H9 (cell line): Measurements from ENCODE around the gene PLXNC1. TPM values are rescaled to one million over a fixed set of nuclear protein-coding genes. Genes with fewer than 3 reads are reported as not detected.

Experiments used
- DNase-seq: peaks from one replicate; pipeline ENCODE4 v3.0.0-alpha.2; 2017
- H2AFZ ChIP-seq: one replicate; pipeline ENCODE4 v1.6.1; 2013; ENCODE audit warnings: mild to moderate bottlenecking, low read length, control low read depth, moderate library complexity
- H2AK5ac ChIP-seq: 2 replicates; pipeline ENCODE4 v1.6.1; 2013; ENCODE audit warnings: low read length, control low read depth, mixed read lengths; ENCODE audit not compliant: insufficient read length
- H2BK120ac ChIP-seq: one replicate; pipeline ENCODE4 v1.6.1; 2013; ENCODE audit warnings: low read depth, mild to moderate bottlenecking, low read length, control low read depth, inconsistent platforms; ENCODE audit not compliant: poor library complexity, severe bottlenecking
- H2BK12ac ChIP-seq: 2 replicates; pipeline ENCODE4 v1.6.1; 2013; ENCODE audit warnings: low read length, control low read depth, mixed read lengths, low read depth; ENCODE audit not compliant: insufficient read length
- H2BK15ac ChIP-seq: 2 replicates; pipeline ENCODE4 v1.6.1; 2013; ENCODE audit warnings: low read depth, low read length, control low read depth
- H2BK20ac ChIP-seq: one replicate; pipeline ENCODE4 v1.6.1; 2013; ENCODE audit warnings: low read depth, mild to moderate bottlenecking, low read length, control low read depth, inconsistent platforms; ENCODE audit not compliant: poor library complexity, severe bottlenecking
- H2BK5ac ChIP-seq: 2 replicates; pipeline ENCODE4 v1.6.1; 2013; ENCODE audit warnings: low read length, control low read depth, mixed read lengths; ENCODE audit not compliant: insufficient read length
- H3K14ac ChIP-seq: 2 replicates; pipeline ENCODE4 v1.6.1; 2013; ENCODE audit warnings: low read length, control low read depth; ENCODE audit not compliant: insufficient read depth
- H3K18ac ChIP-seq: 2 replicates; pipeline ENCODE4 v1.6.1; 2013; ENCODE audit warnings: low read depth, mild to moderate bottlenecking, mixed read lengths, low read length, control low read depth; ENCODE audit not compliant: insufficient read length
- H3K23ac ChIP-seq: 2 replicates; pipeline ENCODE4 v1.6.1; 2013; ENCODE audit warnings: low read length, control low read depth, mixed read lengths, low read depth; ENCODE audit not compliant: insufficient read length
- H3K23me2 ChIP-seq: 2 replicates; pipeline ENCODE4 v1.6.1; 2013; ENCODE audit warnings: low read depth, mild to moderate bottlenecking, mixed read lengths, low read length, control low read depth; ENCODE audit not compliant: insufficient read length, poor library complexity, severe bottlenecking
- H3K27ac ChIP-seq: 2 replicates; pipeline ENCODE4 v1.5.1; 2013; ENCODE audit warnings: low read length, control low read depth, mixed read lengths, low read depth; ENCODE audit not compliant: insufficient read length
- H3K27me3 ChIP-seq: 2 replicates; pipeline ENCODE4 v1.6.1; 2013; ENCODE audit warnings: low read length, control low read depth, inconsistent platforms; ENCODE audit not compliant: insufficient read depth
- H3K4ac ChIP-seq: 2 replicates; pipeline ENCODE4 v1.6.1; 2013; ENCODE audit warnings: low read depth, mild to moderate bottlenecking, control low read depth, inconsistent platforms, low read length, moderate library complexity
- H3K4me1 ChIP-seq: 2 replicates; pipeline ENCODE4 v1.6.1; 2013; ENCODE audit warnings: low read length, control low read depth, inconsistent platforms; ENCODE audit not compliant: insufficient read depth
- H3K4me2 ChIP-seq: 2 replicates; pipeline ENCODE4 v1.6.1; 2013; ENCODE audit warnings: low read length, control low read depth, mixed read lengths; ENCODE audit not compliant: insufficient read length, insufficient read depth
- H3K56ac ChIP-seq: 2 replicates; pipeline ENCODE4 v1.6.1; 2013; ENCODE audit warnings: low read depth, mild to moderate bottlenecking, mixed read lengths, low read length, control low read depth; ENCODE audit not compliant: insufficient read length
- H3K79me1 ChIP-seq: 2 replicates; pipeline ENCODE4 v1.6.1; 2013; ENCODE audit warnings: low read depth, mild to moderate bottlenecking, moderate library complexity, low read length, control low read depth, inconsistent platforms; ENCODE audit not compliant: insufficient read depth, poor library complexity, severe bottlenecking
- H3K79me2 ChIP-seq: 2 replicates; pipeline ENCODE4 v1.6.1; 2013; ENCODE audit warnings: low read length, control low read depth, inconsistent platforms; ENCODE audit not compliant: insufficient read depth
- H3K9ac ChIP-seq: 2 replicates; pipeline ENCODE4 v1.6.1; 2013; ENCODE audit warnings: low read length, control low read depth, mixed read lengths; ENCODE audit not compliant: insufficient read length; ENCODE audit errors: extremely low read depth
- H3K9me3 ChIP-seq: one replicate; pipeline ENCODE4 v1.6.1; 2013; ENCODE audit warnings: low read depth, low read length, inconsistent platforms; ENCODE audit not compliant: control insufficient read depth
- H3T11ph ChIP-seq: one replicate; pipeline ENCODE4 v1.6.1; 2013; ENCODE audit warnings: mild to moderate bottlenecking, low read length, control low read depth, inconsistent platforms
- H4K20me1 ChIP-seq: one replicate; pipeline ENCODE4 v1.6.1; 2013; ENCODE audit not compliant: control insufficient read depth, insufficient read length, insufficient read depth
- H4K5ac ChIP-seq: 2 replicates; pipeline ENCODE4 v1.6.1; 2013; ENCODE audit warnings: low read depth, mild to moderate bottlenecking, mixed read lengths, low read length, control low read depth; ENCODE audit not compliant: insufficient read length
- H4K8ac ChIP-seq: replicated peaks from 2 replicates; pipeline ENCODE4 v1.6.1; 2013; ENCODE audit warnings: low read length, control low read depth, mixed read lengths, low read depth; ENCODE audit not compliant: insufficient read length
- H4K91ac ChIP-seq: 2 replicates; pipeline ENCODE4 v1.6.1; 2013; ENCODE audit warnings: low read depth, mild to moderate bottlenecking, moderate library complexity, mixed read lengths, low read length, control low read depth; ENCODE audit not compliant: insufficient read length
- H3K27ac Mint-ChIP-seq, 3 experiments: 2 replicates in 2 of 3; 3 replicates in 1 of 3; pipeline ENCODE4 v1.8.0; 2020 to 2021; ENCODE audit warnings: mixed read lengths in 3 of 3, mild to moderate bottlenecking in 1 of 3, moderate library complexity in 1 of 3
- H3K27me3 Mint-ChIP-seq: 2 replicates; pipeline ENCODE4 v1.8.0; 2021; ENCODE audit warnings: low read depth, mild to moderate bottlenecking, moderate library complexity, mixed read lengths
- H3K36me3 Mint-ChIP-seq, 3 experiments: 2 replicates in 2 of 3; 3 replicates in 1 of 3; pipeline ENCODE4 v1.8.0; 2020 to 2021; ENCODE audit warnings: low read depth in 3 of 3, mixed read lengths in 3 of 3; ENCODE audit not compliant: insufficient read depth in 1 of 3
- H3K4me1 Mint-ChIP-seq, 2 experiments: 2 replicates each; pipeline ENCODE4 v1.8.0; 2020; ENCODE audit warnings: mixed read lengths in 2 of 2
- H3K4me3 Mint-ChIP-seq, 2 experiments: 2 replicates in 1 of 2; 3 replicates in 1 of 2; pipeline ENCODE4 v1.8.0; 2020 to 2021; ENCODE audit warnings: mild to moderate bottlenecking in 2 of 2, mixed read lengths in 2 of 2, moderate library complexity in 1 of 2
- H3K9me3 Mint-ChIP-seq, 2 experiments: 2 replicates in 1 of 2; 3 replicates in 1 of 2; pipeline ENCODE4 v1.8.0; 2020; ENCODE audit warnings: mild to moderate bottlenecking in 2 of 2, mixed read lengths in 2 of 2, moderate library complexity in 1 of 2
- CTCF ChIP-seq: fragments of 200-600 bp; sonication (generic); conservative IDR thresholded peaks from 3 replicates; pipeline ENCODE4 v1.8.0; 2021; ENCODE audit warnings: antibody characterized with exemption, mild to moderate bottlenecking
- WGBS: extraction: QIAGEN DNeasy Blood & Tissue Kit; methylation state at CpG from one replicate; pipeline ENCODE4 v1.1.7; 2013; ENCODE audit warnings: missing lambda C conversion rate, low lambda C conversion rate, mixed read lengths; ENCODE audit not compliant: insufficient read length; ENCODE audit errors: extremely low coverage; 5-methylcytosine and 5-hydroxymethylcytosine counted together
- total RNA-seq: library from RNA; stranded (reverse); gene quantifications from 2 replicates; pipeline ENCODE4 v1.2.1, GENCODE V29; 2021

Gene PLXNC1
- total RNA-seq, 1 experiment from 2014 or later, result 1.2 TPM

GRCh38 chr12:94171595-94171930 is 23.2 kb downstream of the PLXNC1 start:
- no peak overlapping the region for H3K9ac ChIP-seq
- no CpG with 5 or more reads among the region's 5 CpGs for WGBS

More at GRCh38 chr12:94171595-94171930, 23.2 kb downstream of the PLXNC1 start:
- Histone ChIP-seq H4K5ac (no peak overlapping the region), H3K9me3 (no peaks in the 10 kb centered on the region), H4K20me1 (no peaks in the 10 kb centered on the region), H3K23me2 (no peaks in the 10 kb centered on the region), H3K4me2 (no peak overlapping the region), H3K14ac (no peak overlapping the region), H4K91ac (peak overlapping the region; percentile 20), H3K4me1 (no peaks in the 10 kb centered on the region), H2AK5ac (no peak overlapping the region), H3K23ac (no peak overlapping the region), H4K8ac (no peak overlapping the region), H3K79me2 (no peaks in the 10 kb centered on the region), H3K18ac (no peak overlapping the region), H2BK5ac (no peak overlapping the region), H3K4ac (no peak overlapping the region), H3K27me3 (peaks cover 75% of the 10 kb centered on the region), H2BK12ac (no peak overlapping the region), H2BK20ac (no peak overlapping the region), H3K27ac (no peak overlapping the region), H2BK15ac (no peak overlapping the region), H3K56ac (no peak overlapping the region), H2BK120ac (no peak overlapping the region), H3T11ph (no peak overlapping the region), H2AFZ (no peak overlapping the region), H3K79me1 (no peaks in the 10 kb centered on the region)
- no peak for TF ChIP-seq CTCF
- Mint-ChIP-seq H3K4me3 (no peak overlapping the region), H3K27me3 (peaks cover 98% of the 10 kb centered on the region), H3K36me3 (no peaks in the 10 kb centered on the region; a peak in 1 of 7 replicates), H3K9me3 (peaks cover 0 to 14% of the 10 kb centered on the region in 2 experiments; a peak in 1 of 5 replicates), H3K27ac (no peak overlapping the region), H3K4me1 (peaks cover 22 to 31% of the 10 kb centered on the region in 2 experiments)
- DNase-seq, result no peak
